OCI-LY1 (cell line): Measurements from ENCODE around the gene PDXDC1.
A peak's percentile ranks its signal among the peaks of the same experiment; 100 is the strongest.
"Not testable (repeated sequence)": the region's sequence is repeated elsewhere in the genome, so short reads cannot be mapped to it uniquely, and the experiment has no call there.

Experiments
- H2AFZ ChIP-seq: fragments of 200-600 bp; sonication (generic), shearing (Covaris generic); 2 replicates; pipeline ENCODE4 v1.6.0; 2014; ENCODE audit warnings: antibody characterized with exemption, mild to moderate bottlenecking, low read length
- H3F3A ChIP-seq: fragments of 200-600 bp; sonication (generic), shearing (Covaris generic); 2 replicates; pipeline ENCODE4 v1.6.0; 2014; ENCODE audit warnings: mild to moderate bottlenecking, antibody characterized with exemption, low read length, moderate library complexity; ENCODE audit not compliant: insufficient read depth
- H3K27ac ChIP-seq: fragments of 200-600 bp; sonication (generic); 2 replicates; pipeline ENCODE4 v1.5.1; 2014; ENCODE audit warnings: low read length, mixed run types, mild to moderate bottlenecking, low read depth; ENCODE audit not compliant: poor library complexity, severe bottlenecking
- H3K27me3 ChIP-seq: fragments of 200-600 bp; sonication (generic); 2 replicates; pipeline ENCODE4 v1.6.0; 2014; ENCODE audit warnings: antibody characterized with exemption, mild to moderate bottlenecking, low read length, moderate library complexity; ENCODE audit not compliant: insufficient read depth
- H3K36me3 ChIP-seq: fragments of 200-600 bp; sonication (generic); 2 replicates; pipeline ENCODE4 v1.6.1; 2014; ENCODE audit warnings: mild to moderate bottlenecking, antibody characterized with exemption, low read length, moderate library complexity, mixed read lengths; ENCODE audit not compliant: insufficient read depth
- H3K4me1 ChIP-seq: fragments of 200-600 bp; sonication (generic); 2 replicates; pipeline ENCODE4 v1.5.1; 2014; ENCODE audit warnings: mild to moderate bottlenecking, low read length, moderate library complexity; ENCODE audit not compliant: insufficient read depth, severe bottlenecking
- H3K4me2 ChIP-seq: fragments of 200-600 bp; sonication (generic), shearing (Covaris generic); 2 replicates; pipeline ENCODE4 v1.6.1; 2014; ENCODE audit warnings: low read length
- H3K4me3 ChIP-seq: fragments of 200-600 bp; sonication (generic); 2 replicates; pipeline ENCODE4 v1.5.1; 2014; ENCODE audit warnings: low read length, low read depth, mild to moderate bottlenecking, mixed read lengths; ENCODE audit not compliant: poor library complexity, severe bottlenecking
- H3K79me2 ChIP-seq: fragments of 200-600 bp; shearing (Covaris generic); 2 replicates; pipeline ENCODE4 v1.6.1; 2016; ENCODE audit warnings: mixed run types, low read length, mixed read lengths; ENCODE audit not compliant: insufficient read depth
- H3K9ac ChIP-seq: fragments of 200-600 bp; sonication (generic), shearing (Covaris generic); 2 replicates; pipeline ENCODE4 v1.6.1; 2014; ENCODE audit warnings: mild to moderate bottlenecking, low read length, mixed read lengths
- H3K9me2 ChIP-seq: fragments of 200-600 bp; sonication (generic), shearing (Covaris generic); 2 replicates; pipeline ENCODE4 v1.6.1; 2014; ENCODE audit warnings: low read depth, mild to moderate bottlenecking, low read length, mixed read lengths
- H3K9me3 ChIP-seq: fragments of 200-600 bp; shearing (Covaris generic); 2 replicates; pipeline ENCODE4 v1.6.1; 2014; ENCODE audit warnings: low read length, mixed read lengths
- H4K20me1 ChIP-seq: fragments of 200-600 bp; sonication (generic), shearing (Covaris generic); 2 replicates; pipeline ENCODE4 v1.6.0; 2016; ENCODE audit warnings: mild to moderate bottlenecking, low read length; ENCODE audit not compliant: insufficient read depth
- CTCF ChIP-seq: fragments of 200-600 bp; sonication (generic), shearing (Covaris generic); IDR thresholded peaks from 2 replicates; pipeline ENCODE4 v1.5.1; 2017; ENCODE audit warnings: mild to moderate bottlenecking, antibody characterized with exemption, low read length, moderate library complexity, mixed read lengths
- EZH2 ChIP-seq: fragments of 200-600 bp; sonication (generic), shearing (Covaris generic); IDR thresholded peaks from 2 replicates; pipeline ENCODE4 v1.8.0; 2017; ENCODE audit warnings: borderline replicate concordance, mixed run types, mild to moderate bottlenecking, antibody characterized with exemption, low read length, moderate library complexity, mixed read lengths

Gene PDXDC1

GRCh38 chr16:15055141-15056053 lies 80.6 kb downstream of the PDXDC1 start:
- Histone ChIP-seq H3F3A (no peaks in the 10 kb centered on the region), H3K27ac (peak overlapping the region; percentile 23), H3K4me3 (peak overlapping the region; percentile 69), H3K27me3 (no peaks in the 10 kb centered on the region), H3K9me2 (no peaks in the 10 kb centered on the region), H4K20me1 (no peaks in the 10 kb centered on the region), H3K9me3 (no peaks in the 10 kb centered on the region), H3K4me2 (peak overlapping the region; percentile 78), H3K36me3 (peaks cover 19% of the 10 kb centered on the region), H3K4me1 (peaks cover 19% of the 10 kb centered on the region), H2AFZ (no peak overlapping the region), H3K9ac (peak overlapping the region; percentile 67), H3K79me2 (peaks cover 11% of the 10 kb centered on the region; the same call in 1 of the 2 replicates)
- TF ChIP-seq CTCF (peak; percentile 42), EZH2 (no peak)

- no peaks in the 10 kb centered on the region for H3K27me3 ChIP-seq
- H4K20me1 ChIP-seq, result no peaks in the 10 kb centered on the region
- peaks cover 17% of the 10 kb centered on the region for H3K4me1 ChIP-seq
These were observed 83.0 kb downstream of the PDXDC1 start for GRCh38 chr16:15057681-15058417.

GRCh38 chr16:15059324-15059723 lies 84.5 kb downstream of the PDXDC1 start:
- Histone ChIP-seq H3K4me1 (peaks cover 13% of the 10 kb centered on the region), H3K9ac (no peak overlapping the region), H3K4me2 (no peak overlapping the region), H4K20me1 (no peaks in the 10 kb centered on the region), H3K27me3 (no peaks in the 10 kb centered on the region), H3K79me2 (no peaks in the 10 kb centered on the region), H3K9me2 (no peaks in the 10 kb centered on the region), H3K9me3 (no peaks in the 10 kb centered on the region), H3K36me3 (peaks cover 54% of the 10 kb centered on the region), H2AFZ (no peak overlapping the region), H3F3A (no peaks in the 10 kb centered on the region), H3K27ac (no peak overlapping the region), H3K4me3 (no peak overlapping the region)
- TF ChIP-seq EZH2 (no peak), CTCF (no peak)

More at GRCh38 chr16:15057681-15058417, 83.0 kb downstream of the PDXDC1 start:
- H3K9ac ChIP-seq, result no peak overlapping the region
- H3K27ac ChIP-seq, result no peak overlapping the region
- no peak overlapping the region for H3K4me2 ChIP-seq
- no peak overlapping the region for H2AFZ ChIP-seq
- H3K9me3 ChIP-seq, result no peaks in the 10 kb centered on the region
- H3K36me3 ChIP-seq, result peaks cover 42% of the 10 kb centered on the region
- no peak overlapping the region for H3K4me3 ChIP-seq
- peaks cover 5% of the 10 kb centered on the region; the same call in 1 of the 2 replicates for H3K79me2 ChIP-seq
- TF ChIP-seq CTCF (no peak), EZH2 (no peak)
- H3K9me2 ChIP-seq, result no peaks in the 10 kb centered on the region
- H3F3A ChIP-seq, result no peaks in the 10 kb centered on the region

GRCh38 chr16:15062085-15062810 lies 87.4 kb downstream of the PDXDC1 start:
- H3K9ac ChIP-seq, H3F3A ChIP-seq, H3K79me2 ChIP-seq, H3K4me2 ChIP-seq, H3K9me2 ChIP-seq, H3K9me3 ChIP-seq, H3K27ac ChIP-seq, H3K4me3 ChIP-seq, H2AFZ ChIP-seq, H3K4me1 ChIP-seq, H3K27me3 ChIP-seq, H4K20me1 ChIP-seq: not testable (repeated sequence)
- H3K36me3 ChIP-seq, result peaks cover 58% of the 10 kb centered on the region

GRCh38 chr16:15065961-15066360 lies 91.1 kb downstream of the PDXDC1 start:
- not testable (repeated sequence) for H3K4me2 ChIP-seq

More at GRCh38 chr16:15065961-15066360, 91.1 kb downstream of the PDXDC1 start:
- H3K9me2 ChIP-seq, H4K20me1 ChIP-seq, H3K9me3 ChIP-seq, H3F3A ChIP-seq, H3K4me3 ChIP-seq, H3K4me1 ChIP-seq, H3K79me2 ChIP-seq, H3K27me3 ChIP-seq, H2AFZ ChIP-seq, H3K9ac ChIP-seq, H3K27ac ChIP-seq: not testable (repeated sequence)
- H3K36me3 ChIP-seq, result peaks cover 48% of the 10 kb centered on the region
